ENCODE data around the gene AP4E1.

DNA sequence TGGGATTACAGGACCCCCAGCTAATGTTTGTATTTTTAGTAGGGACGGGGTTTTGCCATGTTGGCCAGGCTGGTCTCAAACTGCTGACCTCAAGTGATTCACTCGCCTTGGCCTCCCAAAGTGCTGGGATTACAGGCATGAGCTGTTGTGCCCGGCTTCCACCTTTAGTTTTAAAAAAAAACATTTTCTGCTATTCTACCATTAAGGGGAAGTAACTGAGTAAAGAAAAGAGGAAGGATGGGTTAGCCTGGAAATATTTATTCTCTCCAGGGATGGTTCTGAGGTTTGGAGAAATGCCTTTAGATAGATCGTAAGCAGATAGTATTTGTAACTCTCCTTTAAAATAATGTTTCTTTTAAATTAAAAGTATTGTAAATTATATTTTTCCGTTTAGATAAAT, 3.1 kb downstream of the AP4E1 start:
- TF ChIP-seq, protein P1, sequence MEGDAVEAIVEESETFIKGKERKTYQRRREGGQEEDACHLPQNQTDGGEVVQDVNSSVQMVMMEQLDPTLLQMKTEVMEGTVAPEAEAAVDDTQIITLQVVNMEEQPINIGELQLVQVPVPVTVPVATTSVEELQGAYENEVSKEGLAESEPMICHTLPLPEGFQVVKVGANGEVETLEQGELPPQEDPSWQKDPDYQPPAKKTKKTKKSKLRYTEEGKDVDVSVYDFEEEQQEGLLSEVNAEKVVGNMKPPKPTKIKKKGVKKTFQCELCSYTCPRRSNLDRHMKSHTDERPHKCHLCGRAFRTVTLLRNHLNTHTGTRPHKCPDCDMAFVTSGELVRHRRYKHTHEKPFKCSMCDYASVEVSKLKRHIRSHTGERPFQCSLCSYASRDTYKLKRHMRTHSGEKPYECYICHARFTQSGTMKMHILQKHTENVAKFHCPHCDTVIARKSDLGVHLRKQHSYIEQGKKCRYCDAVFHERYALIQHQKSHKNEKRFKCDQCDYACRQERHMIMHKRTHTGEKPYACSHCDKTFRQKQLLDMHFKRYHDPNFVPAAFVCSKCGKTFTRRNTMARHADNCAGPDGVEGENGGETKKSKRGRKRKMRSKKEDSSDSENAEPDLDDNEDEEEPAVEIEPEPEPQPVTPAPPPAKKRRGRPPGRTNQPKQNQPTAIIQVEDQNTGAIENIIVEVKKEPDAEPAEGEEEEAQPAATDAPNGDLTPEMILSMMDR (IDR thresholded peaks at IDR 0.05; ENCODE audit: insufficient read depth, low read length, poor library complexity, severe bottlenecking), result no peak
- no peak for TF ChIP-seq EZH2phosphoT487 (conservative IDR thresholded peaks at IDR 0.05; ENCODE audit: low read length)

Data from SU-DHL-6 (cell line).